NB4 (cell line): Measurements from ENCODE around the gene UBTD2.

Experiments used
- DNase-seq: peaks from one replicate; pipeline ENCODE4 v3.0.0; 2010; ENCODE audit warnings: low read depth
- H3K4me3 ChIP-seq: one replicate; pipeline ENCODE4 v1.5.1; 2011; ENCODE audit warnings: mild to moderate bottlenecking, low read depth, low read length, moderate library complexity
- CTCF ChIP-seq: IDR thresholded peaks from one replicate; pipeline ENCODE4 v1.5.1; 2012; ENCODE audit warnings: low read depth, low read length
- MAX ChIP-seq: IDR thresholded peaks from 2 replicates; pipeline ENCODE4 v1.6.1; 2011; ENCODE audit warnings: low read depth, low read length
- MYC ChIP-seq: IDR thresholded peaks from 2 replicates; pipeline ENCODE4 v1.6.1; 2011; ENCODE audit warnings: low read depth, low read length
- POLR2A ChIP-seq: IDR thresholded peaks from 2 replicates; pipeline ENCODE4 v1.6.1; 2011; ENCODE audit warnings: mild to moderate bottlenecking; ENCODE audit not compliant: insufficient read length; ENCODE audit errors: extremely low read depth

Gene UBTD2

GRCh38 chr5:172315587-172316493 is 32.3 kb upstream of the UBTD2 start:
- H3K4me3 ChIP-seq = no peak overlapping the region
- DNase-seq = no peak
- TF ChIP-seq CTCF = no peak
- no peak for TF ChIP-seq MAX
- TF ChIP-seq POLR2A = no peak
- TF ChIP-seq MYC = no peak

DNA sequence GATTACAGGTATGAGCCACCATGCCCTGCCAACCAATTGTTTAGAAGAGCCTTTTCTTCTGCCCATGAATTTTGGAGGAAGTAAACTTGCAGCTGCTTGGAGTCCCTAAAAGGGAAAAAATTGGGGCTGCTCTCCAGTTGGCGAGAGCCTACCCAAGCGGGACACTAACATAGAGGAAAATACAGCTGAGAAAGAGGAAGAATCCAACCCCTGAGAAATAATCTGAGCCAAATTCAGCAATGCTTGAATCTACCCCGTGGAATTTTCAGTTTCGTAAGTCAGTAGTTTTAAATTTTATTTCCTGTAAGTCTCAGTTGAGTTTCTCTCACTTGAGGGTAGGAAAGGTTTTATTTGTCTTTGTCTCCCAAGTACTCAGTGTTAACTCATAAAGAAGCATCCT is 30.4 kb upstream of the UBTD2 start:
- TF ChIP-seq MAX (no peak), MYC (no peak), POLR2A (no peak), CTCF (no peak)
- DNase-seq = no peak
- no peak overlapping the region for H3K4me3 ChIP-seq

DNA sequence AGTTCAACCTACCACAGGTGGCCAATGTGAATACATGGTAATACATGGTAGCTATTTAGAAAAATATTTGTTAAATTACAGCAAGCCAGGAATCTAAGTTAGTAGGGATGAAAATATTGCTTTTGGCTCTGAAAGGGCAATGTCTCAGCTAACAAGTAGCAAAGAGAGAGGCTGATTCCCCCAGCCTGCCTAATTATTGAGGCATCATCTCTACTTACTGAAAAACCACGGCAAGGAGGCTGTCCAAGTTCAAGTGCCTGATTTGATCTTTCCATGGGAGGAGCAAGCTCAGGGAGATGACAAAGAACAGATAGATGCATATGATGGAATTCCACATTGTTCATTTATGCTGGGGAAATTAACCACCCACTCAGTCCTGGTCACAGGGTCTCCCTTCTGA is 28.7 kb upstream of the UBTD2 start:
- no peak for TF ChIP-seq POLR2A
- no peak for TF ChIP-seq MYC
- TF ChIP-seq MAX = no peak
- no peak for TF ChIP-seq CTCF
- no peak for DNase-seq

GRCh38 chr5:172311605-172312004 is 28.0 kb upstream of the UBTD2 start:
- DNase-seq = no peak
- no peak overlapping the region for H3K4me3 ChIP-seq
- no peak for TF ChIP-seq POLR2A
- TF ChIP-seq MYC = no peak

More for the DNA sequence above, 28.7 kb upstream of the UBTD2 start:
- no peak overlapping the region for H3K4me3 ChIP-seq

- DNase-seq = no peak
- TF ChIP-seq MAX (no peak), POLR2A (no peak)
- H3K4me3 ChIP-seq = no peak overlapping the region
Measured at GRCh38 chr5:172311026-172311425, 27.5 kb upstream of the UBTD2 start.

DNA sequence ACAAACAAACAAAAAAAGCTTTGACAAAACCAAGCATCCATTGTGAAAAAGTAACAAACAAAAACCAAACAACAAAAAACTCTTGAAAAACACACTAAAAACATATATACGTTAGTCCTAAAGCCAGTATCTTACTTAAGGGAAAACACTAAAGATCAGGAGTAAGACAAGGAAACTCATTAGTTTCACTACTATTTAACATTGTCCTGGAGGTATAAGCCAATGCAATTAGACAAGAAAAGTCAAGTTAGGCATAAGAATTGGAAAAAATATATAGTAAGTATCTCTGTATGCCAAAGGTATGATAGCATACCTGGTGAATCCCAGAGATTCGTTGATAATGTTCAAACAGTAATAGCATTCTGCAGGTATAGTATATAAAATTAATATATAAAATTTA is 21.8 kb upstream of the UBTD2 start:
- no peak for DNase-seq
- no peak overlapping the region for H3K4me3 ChIP-seq
- TF ChIP-seq MYC = no peak
- TF ChIP-seq MAX = no peak
- TF ChIP-seq CTCF = no peak
